VCaP (cell line): ENCODE data around the gene PLXNA2.

Source experiments
- H3K27ac ChIP-seq: fragments of 450-650 bp; 2 replicates; pipeline ENCODE4 v1.5.1; 2017
- CTCF ChIP-seq: fragments of 450-650 bp; conservative IDR thresholded peaks from 2 replicates; pipeline ENCODE4 v1.5.1; 2017; ENCODE audit warnings: mild to moderate bottlenecking, moderate library complexity

The PLXNA2 gene

GRCh38 chr1:208079161-208079560 lies 165.0 kb downstream of the PLXNA2 start:
- no peak for TF ChIP-seq CTCF
- H3K27ac ChIP-seq = no peak overlapping the region

- H3K27ac ChIP-seq = no peak overlapping the region
- TF ChIP-seq CTCF = no peak
Measured at GRCh38 chr1:208078752-208079151, 165.4 kb downstream of the PLXNA2 start.

GRCh38 chr1:208077232-208078075 lies 166.7 kb downstream of the PLXNA2 start:
- TF ChIP-seq CTCF = no peak
- no peak overlapping the region for H3K27ac ChIP-seq

- H3K27ac ChIP-seq = no peak overlapping the region
- no peak for TF ChIP-seq CTCF
Measured at GRCh38 chr1:208074353-208074752, 169.8 kb downstream of the PLXNA2 start.

- no peak for TF ChIP-seq CTCF
- no peak overlapping the region for H3K27ac ChIP-seq
Measured at GRCh38 chr1:208071435-208072031, 172.7 kb downstream of the PLXNA2 start.

GRCh38 chr1:208069908-208070307 lies 174.3 kb downstream of the PLXNA2 start:
- H3K27ac ChIP-seq = no peak overlapping the region
- TF ChIP-seq CTCF = no peak

GRCh38 chr1:208069317-208069716 lies 174.9 kb downstream of the PLXNA2 start:
- no peak for TF ChIP-seq CTCF
- no peak overlapping the region for H3K27ac ChIP-seq
